CD4-positive, alpha-beta T cell (primary cell): ENCODE results near the gene SNTB2. TPM values are rescaled to one million over a fixed set of nuclear protein-coding genes. Genes with fewer than 3 reads are reported as not detected.
A peak's percentile ranks its signal among the peaks of the same experiment; 100 is the strongest.

Experiments used
- ATAC-seq: fragments of 200-7000 bp; cut with Tn5 transposase; one replicate; pipeline ENCODE4 v1.10.0; 2022; ENCODE audit warnings: mild to moderate bottlenecking; ENCODE audit not compliant: poor library complexity
- CTCF ChIA-PET: fragments of 350-600 bp; sonication (Branson Sonifier 250); formaldehyde crosslinking; loops from one replicate; lab custom pipeline; 2021; ENCODE audit warnings: antibody characterized with exemption, inconsistent platforms; lab: Charles Lee
- POLR2A ChIA-PET: fragments of 350-600 bp; sonication (Branson Sonifier 250); formaldehyde crosslinking; loops from one replicate; lab custom pipeline; 2021; ENCODE audit warnings: antibody characterized with exemption, inconsistent platforms; lab: Charles Lee
- DNase-seq, 14 experiments: peaks; one replicate each; pipeline ENCODE4 v3.0.0-alpha.2; 2013 to 2020; ENCODE audit warnings: mixed read lengths in 2 of 14
- H3K27ac ChIP-seq, 2 donors: one replicate each; pipeline versions ENCODE4 v1.5.1 to v1.7.0; 2013; ENCODE audit warnings: low read length in 2 of 2, low read depth in 1 of 2, mild to moderate bottlenecking in 1 of 2
- H3K27me3 ChIP-seq, 2 experiments: 1 replicate in 1 of 2; 2 replicates in 1 of 2; pipeline versions ENCODE4 v1.6.1 to v1.7.0; 2013; ENCODE audit warnings: low read length in 2 of 2, control low read depth in 1 of 2, mild to moderate bottlenecking in 1 of 2, moderate library complexity in 1 of 2; ENCODE audit not compliant: insufficient read depth in 2 of 2, control insufficient read depth in 1 of 2
- H3K36me3 ChIP-seq: one replicate; pipeline ENCODE4 v1.6.1; 2013; ENCODE audit warnings: low read length, control low read depth; ENCODE audit not compliant: insufficient read depth
- H3K4me1 ChIP-seq: one replicate; pipeline ENCODE4 v1.6.1; 2013; ENCODE audit warnings: low read length, control low read depth; ENCODE audit not compliant: insufficient read depth
- H3K4me3 ChIP-seq: one replicate; pipeline ENCODE4 v1.5.1; 2013; ENCODE audit warnings: mild to moderate bottlenecking, low read length, moderate library complexity
- H3K9me3 ChIP-seq, 2 experiments: 1 replicate in 1 of 2; 2 replicates in 1 of 2; pipeline versions ENCODE4 v1.6.1 to v1.7.0; 2013; ENCODE audit warnings: low read length in 2 of 2, mild to moderate bottlenecking in 2 of 2, control low read depth in 1 of 2, moderate library complexity in 1 of 2; ENCODE audit not compliant: control insufficient read depth in 1 of 2, insufficient read depth in 1 of 2
- H3K27ac Mint-ChIP-seq: one replicate; pipeline ENCODE4 v1.8.0; 2020; ENCODE audit warnings: mixed read lengths
- H3K27me3 Mint-ChIP-seq: one replicate; pipeline ENCODE4 v1.8.0; 2021; ENCODE audit warnings: mixed read lengths
- H3K36me3 Mint-ChIP-seq: one replicate; pipeline ENCODE4 v1.8.0; 2021; ENCODE audit warnings: low read depth, mixed read lengths
- H3K4me1 Mint-ChIP-seq: one replicate; pipeline ENCODE4 v1.8.0; 2021; ENCODE audit warnings: low read depth, mixed read lengths
- H3K4me3 Mint-ChIP-seq: one replicate; pipeline ENCODE4 v1.8.0; 2020; ENCODE audit warnings: mild to moderate bottlenecking, mixed read lengths
- H3K9me3 Mint-ChIP-seq: one replicate; pipeline ENCODE4 v1.8.0; 2020; ENCODE audit warnings: mixed read lengths
- intact Hi-C, 2 experiments: fragments of 100-400 bp; cut with DNase I in 1 of 2; cut with micrococcal nuclease in 1 of 2; formaldehyde crosslinking; loops; one replicate each; pipeline versions ENCODE4 v1.15.1 to v1.9.0; 2023 to 2025; cut with DNase I, micrococcal nuclease
- total RNA-seq, 174 experiments: library from RNA in 2 of 174; stranded (reverse) in 2 of 174; gene quantifications; one replicate each; pipeline ENCODE4 v1.2.3 and lab custom pipeline; 2021 to 2026
- TF ChIP-seq, protein P1 (sequence below): fragments of 200-600 bp; IDR thresholded peaks from one replicate; pipeline ENCODE4 v1.8.0; 2022; ENCODE audit warnings: antibody characterized with exemption, mild to moderate bottlenecking

The SNTB2 gene
- total RNA-seq, 2 experiments from 2014 or later = 10.1 to 11.4 TPM

DNA sequence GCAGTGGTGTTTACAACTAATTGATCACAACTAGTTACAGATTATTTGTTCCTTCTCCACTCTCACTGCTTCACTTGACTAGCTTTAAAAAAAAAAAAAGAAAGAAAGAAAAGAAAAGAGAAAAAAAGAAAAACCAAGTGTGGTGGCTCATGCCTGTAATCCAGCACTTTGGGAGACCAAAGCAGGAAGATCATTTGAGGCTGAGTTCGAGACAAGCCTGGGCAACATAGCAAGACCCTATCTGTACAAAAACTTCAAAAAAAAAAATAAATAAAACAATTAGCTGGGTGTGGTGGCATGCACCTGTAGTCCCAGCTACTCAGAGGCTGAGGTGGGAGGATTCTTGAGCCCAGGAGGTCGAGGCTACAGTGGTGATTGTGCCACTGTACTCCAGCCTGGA, 4.2 kb downstream of the SNTB2 start:
- no peaks in the 10 kb centered on the region for H3K27me3 Mint-ChIP-seq
- TF ChIP-seq, protein P1, sequence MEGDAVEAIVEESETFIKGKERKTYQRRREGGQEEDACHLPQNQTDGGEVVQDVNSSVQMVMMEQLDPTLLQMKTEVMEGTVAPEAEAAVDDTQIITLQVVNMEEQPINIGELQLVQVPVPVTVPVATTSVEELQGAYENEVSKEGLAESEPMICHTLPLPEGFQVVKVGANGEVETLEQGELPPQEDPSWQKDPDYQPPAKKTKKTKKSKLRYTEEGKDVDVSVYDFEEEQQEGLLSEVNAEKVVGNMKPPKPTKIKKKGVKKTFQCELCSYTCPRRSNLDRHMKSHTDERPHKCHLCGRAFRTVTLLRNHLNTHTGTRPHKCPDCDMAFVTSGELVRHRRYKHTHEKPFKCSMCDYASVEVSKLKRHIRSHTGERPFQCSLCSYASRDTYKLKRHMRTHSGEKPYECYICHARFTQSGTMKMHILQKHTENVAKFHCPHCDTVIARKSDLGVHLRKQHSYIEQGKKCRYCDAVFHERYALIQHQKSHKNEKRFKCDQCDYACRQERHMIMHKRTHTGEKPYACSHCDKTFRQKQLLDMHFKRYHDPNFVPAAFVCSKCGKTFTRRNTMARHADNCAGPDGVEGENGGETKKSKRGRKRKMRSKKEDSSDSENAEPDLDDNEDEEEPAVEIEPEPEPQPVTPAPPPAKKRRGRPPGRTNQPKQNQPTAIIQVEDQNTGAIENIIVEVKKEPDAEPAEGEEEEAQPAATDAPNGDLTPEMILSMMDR = no peak
- no peak overlapping the region for H3K4me3 ChIP-seq
- ChIA-PET POLR2A (interaction anchor here (0.6 to 1.0 kb wide), 2 partner anchors 25 to 41 kb away, joined by 3 read pairs; no protein-coding TSS in a partner anchor), CTCF (interaction anchor here (0.7 kb wide), 1 partner anchor 54 kb away, joined by 3 read pairs; no protein-coding TSS in a partner anchor)
- no peaks in the 10 kb centered on the region for H3K36me3 ChIP-seq
- no peak overlapping the region for H3K27ac ChIP-seq
- H3K4me1 Mint-ChIP-seq = peaks cover 44% of the 10 kb centered on the region
- peak overlapping the region; percentile 60 for H3K27ac Mint-ChIP-seq
- H3K9me3 ChIP-seq = no peaks in the 10 kb centered on the region
- H3K27me3 ChIP-seq = no peaks in the 10 kb centered on the region
- peak overlapping the region; percentile 55 for H3K4me3 Mint-ChIP-seq
- no peak for ATAC-seq
- peaks cover 38% of the 10 kb centered on the region for H3K4me1 ChIP-seq
- no peaks in the 10 kb centered on the region for H3K9me3 Mint-ChIP-seq
- DNase-seq = no peak
- intact Hi-C loops = no loop called here
- peaks cover 13% of the 10 kb centered on the region for H3K36me3 Mint-ChIP-seq

DNA sequence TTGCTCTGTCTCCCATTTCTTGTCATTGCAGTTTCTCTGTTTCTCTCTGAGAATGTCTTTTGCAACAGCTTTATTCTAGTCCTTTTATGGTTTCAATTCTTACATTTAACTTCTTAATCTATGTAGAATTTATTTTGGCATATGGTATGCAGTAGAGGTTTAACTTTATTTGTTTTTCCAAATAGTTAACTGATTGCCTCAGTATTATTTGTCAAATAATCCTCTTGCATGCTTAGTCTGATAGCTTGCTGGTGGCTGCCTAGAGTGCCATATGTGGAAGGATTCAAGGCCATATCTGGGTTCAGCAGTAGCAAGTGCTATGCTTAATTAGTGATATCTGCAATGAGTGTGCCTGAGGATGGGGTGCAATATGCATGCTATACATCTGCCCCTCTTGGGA, 6.9 kb downstream of the SNTB2 start:
- H3K4me1 ChIP-seq = peaks cover 22% of the 10 kb centered on the region
- intact Hi-C loops = no loop called here
- ATAC-seq (no peak), DNase-seq (no peak)
- no peaks in the 10 kb centered on the region for H3K9me3 Mint-ChIP-seq
- no peak overlapping the region for H3K27ac Mint-ChIP-seq
- no peaks in the 10 kb centered on the region for H3K36me3 ChIP-seq
- H3K36me3 Mint-ChIP-seq = peaks cover 6% of the 10 kb centered on the region
- ChIA-PET POLR2A (no interaction called here), CTCF (no interaction called here)
- H3K27me3 Mint-ChIP-seq = no peaks in the 10 kb centered on the region
- H3K4me3 ChIP-seq = no peak overlapping the region
- no peak overlapping the region for H3K27ac ChIP-seq
- peaks cover 31% of the 10 kb centered on the region for H3K4me1 Mint-ChIP-seq
- H3K4me3 Mint-ChIP-seq = no peak overlapping the region
- TF ChIP-seq, protein P1 = no peak
- H3K9me3 ChIP-seq = no peaks in the 10 kb centered on the region
- no peaks in the 10 kb centered on the region for H3K27me3 ChIP-seq

DNA sequence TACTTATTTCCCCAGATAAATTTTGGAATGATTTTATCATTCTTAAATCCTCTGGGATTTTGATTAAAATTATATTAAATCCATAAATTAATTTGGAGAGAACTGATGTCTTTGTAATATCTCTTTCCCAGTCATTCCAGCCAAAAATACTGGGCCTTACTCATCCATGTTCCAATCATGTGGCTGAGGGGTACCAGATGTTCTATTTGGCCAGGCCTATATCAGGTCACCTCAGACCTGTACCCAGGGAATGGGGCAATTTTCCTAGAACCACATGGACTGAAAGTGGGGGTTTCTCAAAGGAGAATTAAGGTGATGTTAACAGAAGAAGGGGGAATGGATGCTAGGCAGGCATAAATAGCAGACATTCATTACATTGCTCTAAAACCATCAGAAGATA, 7.5 kb downstream of the SNTB2 start:
- Mint-ChIP-seq H3K36me3 (peaks cover 6% of the 10 kb centered on the region), H3K27ac (no peak overlapping the region), H3K4me3 (no peak overlapping the region), H3K4me1 (peaks cover 27% of the 10 kb centered on the region), H3K9me3 (no peaks in the 10 kb centered on the region), H3K27me3 (no peaks in the 10 kb centered on the region)
- Histone ChIP-seq H3K4me3 (no peak overlapping the region), H3K27me3 (no peaks in the 10 kb centered on the region), H3K27ac (no peak overlapping the region), H3K9me3 (no peaks in the 10 kb centered on the region), H3K36me3 (no peaks in the 10 kb centered on the region), H3K4me1 (peaks cover 16% of the 10 kb centered on the region)
- intact Hi-C loops = no loop called here
- DNase-seq = no peak
- ChIA-PET POLR2A (no interaction called here), CTCF (no interaction called here)
- TF ChIP-seq, protein P1 = no peak
- ATAC-seq = no peak
